ENCODE data around the gene RUNX3.

- TF ChIP-seq EZH2 (IDR thresholded peaks at IDR 0.05) (no peak), POLR2AphosphoS5 (IDR thresholded peaks at IDR 0.05; ENCODE audit: borderline replicate concordance, low read depth, low read length) (peak; percentile 21)
Measured at GRCh38 chr1:24898152-24898908, 31.7 kb downstream of the RUNX3 start.
